GM18909 (cell line): ENCODE data around the gene SEC61A2.
"Not testable (repeated sequence)": the region's sequence is repeated elsewhere in the genome, so short reads cannot be mapped to it uniquely, and the experiment has no call there.

Source experiments
- ATAC-seq: cut with Tn5 transposase; IDR thresholded peaks from one replicate; pipeline ENCODE4 v1.9.1; 2021; ENCODE audit warnings: mild to moderate bottlenecking; ENCODE audit not compliant: unreplicated experiment, poor library complexity

The SEC61A2 gene

GRCh38 chr10:12129222-12130111 lies at the start of gene SEC61A2:
Gene SEC61A2, plus strand, starts transcription at chr10:12129677. Its CDS starts 111 bp downstream, at chr10:12129788.
- ATAC-seq, result peak; percentile 93

DNA sequence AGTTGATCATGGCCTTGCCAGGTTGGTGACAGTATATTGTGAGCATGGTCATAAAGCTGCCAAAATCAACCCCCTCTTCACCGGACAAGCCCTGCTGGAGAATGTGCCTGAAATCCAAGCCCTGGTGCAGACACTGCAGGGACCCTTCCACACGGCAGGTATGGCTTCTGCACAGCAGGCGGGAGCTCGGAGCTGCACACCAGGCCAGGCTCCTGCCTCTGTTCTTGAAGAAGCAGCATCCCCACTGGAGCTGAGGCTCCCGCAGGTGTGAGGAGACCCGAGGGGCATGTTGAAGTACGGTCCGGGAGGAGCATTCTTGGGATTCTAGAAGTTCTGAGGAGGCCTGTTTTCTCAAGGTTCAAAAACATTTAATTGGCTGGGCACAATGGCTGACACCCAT lies 48.0 kb upstream of the SEC61A2 start:
- ATAC-seq, result no peak

- ATAC-seq, result no peak
Observed at GRCh38 chr10:12081879-12082557, 47.5 kb upstream of the SEC61A2 start.

DNA sequence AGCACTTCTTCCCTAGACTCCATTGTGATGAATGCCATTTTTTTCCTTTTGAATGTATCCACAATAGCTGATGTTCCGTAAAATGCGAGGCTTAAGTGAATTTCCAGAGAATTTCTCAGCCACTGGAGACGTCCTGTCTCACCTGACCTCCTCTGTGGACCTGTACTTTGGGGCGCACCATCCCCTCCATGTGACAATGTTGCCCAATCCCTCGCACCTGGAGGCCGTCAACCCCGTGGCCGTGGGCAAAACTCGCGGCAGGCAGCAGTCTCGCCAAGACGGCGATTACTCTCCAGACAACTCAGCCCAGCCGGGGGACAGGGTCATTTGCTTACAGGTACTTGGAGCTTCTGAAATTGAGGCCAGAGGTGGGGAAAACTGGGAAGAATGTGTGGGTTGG lies 40.6 kb upstream of the SEC61A2 start:
- ATAC-seq, result no peak

DNA sequence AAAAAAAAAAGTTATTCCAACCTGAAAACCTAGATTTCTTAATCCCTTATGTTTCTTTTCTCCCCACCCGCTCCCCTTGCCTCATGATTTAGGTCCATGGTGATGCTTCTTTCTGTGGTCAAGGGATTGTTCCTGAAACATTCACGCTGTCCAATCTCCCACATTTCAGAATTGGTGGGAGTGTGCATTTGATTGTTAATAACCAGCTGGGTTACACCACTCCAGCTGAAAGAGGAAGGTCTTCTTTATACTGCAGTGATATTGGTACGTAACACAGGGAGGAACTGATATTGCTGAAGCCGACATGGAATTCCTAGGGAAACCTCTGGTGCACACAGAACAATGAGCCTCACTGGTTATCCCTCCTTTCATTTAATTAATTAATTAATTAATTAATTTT lies 38.1 kb upstream of the SEC61A2 start:
- ATAC-seq, result no peak

- ATAC-seq, result not testable (repeated sequence)
Observed at GRCh38 chr10:12097361-12097760, 32.1 kb upstream of the SEC61A2 start.

DNA sequence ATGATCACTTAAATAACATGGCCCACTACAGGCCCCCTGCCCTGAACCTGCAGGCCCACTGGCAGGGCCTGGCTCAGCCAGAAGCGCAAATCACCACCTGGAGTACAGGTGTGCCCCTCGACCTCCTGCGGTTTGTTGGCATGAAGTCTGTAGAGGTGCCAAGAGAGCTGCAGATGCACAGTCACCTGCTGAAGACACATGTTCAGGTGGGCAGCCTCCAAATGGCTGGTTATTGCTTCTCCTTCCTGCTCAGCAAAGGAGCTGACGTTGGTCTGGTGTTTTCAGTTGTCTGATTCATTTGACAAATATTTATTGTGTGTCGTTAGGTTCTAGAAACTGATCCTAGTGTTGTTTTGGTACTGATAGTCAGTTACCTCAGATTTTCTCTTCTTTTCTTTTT lies 31.7 kb upstream of the SEC61A2 start:
- no peak for ATAC-seq

GRCh38 chr10:12098966-12099365 lies 30.5 kb upstream of the SEC61A2 start:
- no peak for ATAC-seq

DNA sequence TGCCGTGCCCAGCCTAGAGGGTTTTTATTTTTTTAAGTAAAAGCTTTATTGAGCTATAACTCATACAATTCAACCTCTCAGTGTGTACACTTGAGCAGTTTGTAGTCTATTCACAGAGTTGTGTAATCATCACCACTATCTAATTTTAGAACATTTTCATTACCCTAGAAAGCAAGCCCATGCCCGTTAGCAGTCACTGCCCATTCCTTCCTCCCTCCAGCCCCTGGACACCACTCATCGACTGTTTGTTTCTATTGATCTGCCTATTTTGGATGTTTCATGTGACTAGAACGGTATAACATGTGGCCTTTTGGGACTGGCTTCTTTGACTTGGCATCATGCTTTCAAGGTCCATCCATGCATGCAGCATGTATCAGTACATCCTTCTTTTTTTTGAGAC lies 25.7 kb upstream of the SEC61A2 start:
- no peak for ATAC-seq

DNA sequence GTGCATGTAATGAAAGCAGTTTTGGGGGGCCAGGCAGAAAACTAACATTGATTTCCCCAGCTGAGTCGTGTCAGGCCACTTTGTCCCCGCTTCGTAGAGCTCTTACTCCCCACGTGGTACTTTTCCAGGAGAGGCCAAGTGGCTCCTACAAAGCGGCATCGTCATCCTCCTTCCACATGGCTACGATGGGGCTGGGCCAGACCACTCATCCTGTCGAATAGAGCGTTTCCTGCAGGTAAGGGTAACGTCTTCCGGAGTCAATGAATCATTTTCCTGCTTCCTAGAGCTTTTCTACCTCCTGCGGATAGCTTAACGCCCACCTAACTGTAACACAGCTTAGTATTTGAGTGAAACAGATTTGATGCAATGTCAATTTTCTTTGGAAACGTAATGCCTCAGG lies 21.7 kb upstream of the SEC61A2 start:
- no peak for ATAC-seq

- ATAC-seq, result no peak
Observed at GRCh38 chr10:12109286-12109685, 20.2 kb upstream of the SEC61A2 start.

GRCh38 chr10:12111528-12111927 lies 17.9 kb upstream of the SEC61A2 start:
- ATAC-seq, result no peak

- no peak for ATAC-seq
Observed at GRCh38 chr10:12113627-12114026, 15.8 kb upstream of the SEC61A2 start.

- no peak for ATAC-seq
Observed at GRCh38 chr10:12121673-12122072, 7.8 kb upstream of the SEC61A2 start.

DNA sequence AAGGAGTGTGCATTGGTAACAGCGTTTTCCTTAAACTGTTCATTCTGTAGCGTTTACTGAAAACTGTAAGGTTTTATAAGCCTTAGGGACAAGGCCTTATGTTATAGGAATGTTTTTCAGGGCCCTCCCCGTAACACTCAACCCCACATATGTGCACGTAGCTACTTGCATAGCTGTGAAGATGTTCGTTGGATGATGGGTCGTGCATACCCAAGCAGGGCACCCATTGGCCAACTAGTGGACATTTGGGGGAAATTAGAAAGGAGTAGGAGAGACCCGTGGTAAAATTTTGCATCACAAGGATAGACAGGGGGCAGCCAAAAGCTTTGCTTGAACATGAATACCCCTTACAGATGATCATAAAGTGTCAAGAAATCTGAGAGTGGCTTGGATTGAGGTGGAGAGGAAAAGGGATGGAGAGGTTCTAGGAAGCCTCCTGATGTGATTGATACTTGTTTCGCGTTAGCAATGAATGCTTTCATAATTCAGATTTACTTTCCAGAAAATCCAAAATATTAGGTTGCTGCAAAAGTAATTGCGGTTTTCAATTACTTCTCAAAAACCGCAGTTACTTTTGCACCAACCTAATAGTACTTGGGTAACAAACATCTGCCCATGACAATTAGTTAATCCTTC lies 878 bp downstream of the SEC61A2 start:
- ATAC-seq, result peak; percentile 53

GRCh38 chr10:12135631-12136030 lies 6.2 kb downstream of the SEC61A2 start:
- ATAC-seq, result no peak

- no peak for ATAC-seq
Observed at GRCh38 chr10:12140038-12140437, 10.6 kb downstream of the SEC61A2 start.

DNA sequence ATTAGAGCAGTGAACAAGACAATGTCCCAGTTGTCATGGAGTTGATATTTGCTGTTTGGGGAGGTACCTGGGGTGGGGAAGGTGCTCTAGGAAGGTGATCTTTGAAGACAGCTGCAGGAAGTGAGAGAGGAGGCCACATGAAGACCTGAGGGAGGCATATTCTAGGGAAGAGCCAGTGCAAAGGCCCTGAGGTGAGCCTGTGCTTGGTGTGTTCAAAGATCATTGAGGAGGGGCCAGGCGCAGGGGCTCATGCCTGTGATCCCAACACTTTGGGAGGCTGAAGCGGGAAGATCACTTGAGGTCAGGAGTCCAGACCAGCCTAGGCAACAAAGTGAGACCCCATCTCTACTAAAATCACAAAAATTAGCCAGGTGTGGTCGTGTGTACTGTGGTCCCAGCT lies 15.1 kb downstream of the SEC61A2 start:
- no peak for ATAC-seq

DNA sequence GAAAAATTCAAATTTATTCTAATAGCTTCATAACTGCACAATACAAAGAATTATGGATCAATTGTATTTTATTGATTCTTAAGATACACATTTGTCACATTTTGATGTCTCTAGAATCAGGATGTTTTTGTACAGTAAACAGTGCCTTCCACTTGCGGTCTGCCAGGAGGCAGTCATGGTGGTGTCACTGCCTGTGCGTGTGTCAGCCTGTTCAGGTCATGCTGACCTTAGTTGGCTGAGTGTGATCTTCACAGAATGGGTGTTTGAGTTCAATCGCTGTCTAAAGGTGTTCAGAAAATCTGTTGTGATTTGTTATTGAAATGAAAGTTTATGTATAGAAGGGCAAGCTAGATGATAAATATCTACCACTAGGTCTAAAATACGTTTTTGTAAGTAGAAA lies 20.7 kb downstream of the SEC61A2 start:
- ATAC-seq, result no peak

- ATAC-seq, result no peak
Observed at GRCh38 chr10:12154516-12154915, 25.0 kb downstream of the SEC61A2 start.
